SK-N-SH treated with all-trans-retinoic acid at 6 μM for 48 hours (cell line): ENCODE measurements around the gene VEPH1.

ENCODE experiments used
- ISL1 ChIP-seq: fragments of 250-450 bp; sonication (Bioruptor Pico); IDR thresholded peaks from 2 replicates; pipeline ENCODE4 v2.1.2; 2022; ENCODE audit warnings: mild to moderate bottlenecking, moderate library complexity
- OSR1 ChIP-seq: fragments of 250-450 bp; sonication (Bioruptor Pico); IDR thresholded peaks from 2 replicates; pipeline ENCODE4 v1.8.0; 2022; ENCODE audit warnings: moderate library complexity, mild to moderate bottlenecking, inconsistent platforms
- RARB ChIP-seq: fragments of 250-450 bp; sonication (Bioruptor Pico); IDR thresholded peaks from 2 replicates; pipeline ENCODE4 v1.8.0; 2021; ENCODE audit warnings: mild to moderate bottlenecking, moderate library complexity
- ZFP3 ChIP-seq: fragments of 250-450 bp; sonication (Bioruptor Pico); IDR thresholded peaks from 2 replicates; pipeline ENCODE4 v1.5.0; 2020; ENCODE audit warnings: mild to moderate bottlenecking, moderate library complexity
- ZNF8 ChIP-seq: fragments of 450-650 bp; formaldehyde crosslinking; IDR thresholded peaks from 2 replicates; pipeline ENCODE4 v1.5.0; 2020; ENCODE audit warnings: mild to moderate bottlenecking, moderate library complexity
- TF ChIP-seq, protein P1 (sequence below): fragments of 250-450 bp; sonication (Bioruptor Pico); IDR thresholded peaks from 2 replicates; pipeline ENCODE4 v1.5.1; 2020; ENCODE audit warnings: low read depth, mild to moderate bottlenecking, moderate library complexity
- TF ChIP-seq, protein P2 (sequence below): fragments of 250-450 bp; sonication (Bioruptor Pico); IDR thresholded peaks from 2 replicates; pipeline ENCODE4 v1.8.0; 2020; ENCODE audit warnings: mild to moderate bottlenecking, moderate library complexity, borderline replicate concordance
- TF ChIP-seq, protein P3 (sequence below): fragments of 250-450 bp; sonication (Bioruptor Pico); IDR thresholded peaks from 2 replicates; pipeline ENCODE4 v1.8.0; 2021; ENCODE audit warnings: low read depth, mild to moderate bottlenecking, moderate library complexity, borderline replicate concordance
- TF ChIP-seq, protein P4 (sequence below): fragments of 250-450 bp; sonication (Bioruptor Pico); IDR thresholded peaks from 2 replicates; pipeline ENCODE4 v1.5.0; 2020; ENCODE audit warnings: mild to moderate bottlenecking, moderate library complexity

DNA sequence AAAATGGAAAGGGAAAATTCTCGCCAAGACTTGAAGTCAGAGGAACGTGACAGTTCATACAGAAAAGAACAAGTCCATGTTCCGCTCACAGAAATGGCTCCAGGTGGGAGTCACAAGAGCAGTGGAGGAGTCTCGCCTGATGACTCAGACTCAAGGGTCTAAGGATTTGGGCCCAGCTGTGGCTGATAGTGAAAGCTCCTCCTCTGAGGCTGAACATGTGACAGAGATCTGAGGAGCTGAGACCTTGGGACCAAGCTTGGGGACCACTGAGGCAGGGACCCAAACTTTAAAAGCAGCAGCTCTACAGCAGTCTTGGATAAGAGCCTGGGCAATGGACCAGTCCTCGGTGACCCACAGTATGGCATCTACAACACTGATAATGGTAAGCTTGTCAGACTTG lies 9.3 kb upstream of the VEPH1 start:
- TF ChIP-seq, protein P1, sequence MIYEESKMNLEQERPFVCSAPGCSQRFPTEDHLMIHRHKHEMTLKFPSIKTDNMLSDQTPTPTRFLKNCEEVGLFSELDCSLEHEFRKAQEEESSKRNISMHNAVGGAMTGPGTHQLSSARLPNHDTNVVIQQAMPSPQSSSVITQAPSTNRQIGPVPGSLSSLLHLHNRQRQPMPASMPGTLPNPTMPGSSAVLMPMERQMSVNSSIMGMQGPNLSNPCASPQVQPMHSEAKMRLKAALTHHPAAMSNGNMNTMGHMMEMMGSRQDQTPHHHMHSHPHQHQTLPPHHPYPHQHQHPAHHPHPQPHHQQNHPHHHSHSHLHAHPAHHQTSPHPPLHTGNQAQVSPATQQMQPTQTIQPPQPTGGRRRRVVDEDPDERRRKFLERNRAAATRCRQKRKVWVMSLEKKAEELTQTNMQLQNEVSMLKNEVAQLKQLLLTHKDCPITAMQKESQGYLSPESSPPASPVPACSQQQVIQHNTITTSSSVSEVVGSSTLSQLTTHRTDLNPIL (CRISPR knock-in tag) = no peak
- TF ChIP-seq RARB (CRISPR knock-in tag) (no peak), ISL1 (CRISPR knock-in tag) (no peak), ZNF8 (CRISPR knock-in tag) (no peak), OSR1 (CRISPR knock-in tag) (no peak), ZFP3 (CRISPR knock-in tag) (no peak)
- TF ChIP-seq, protein P2, sequence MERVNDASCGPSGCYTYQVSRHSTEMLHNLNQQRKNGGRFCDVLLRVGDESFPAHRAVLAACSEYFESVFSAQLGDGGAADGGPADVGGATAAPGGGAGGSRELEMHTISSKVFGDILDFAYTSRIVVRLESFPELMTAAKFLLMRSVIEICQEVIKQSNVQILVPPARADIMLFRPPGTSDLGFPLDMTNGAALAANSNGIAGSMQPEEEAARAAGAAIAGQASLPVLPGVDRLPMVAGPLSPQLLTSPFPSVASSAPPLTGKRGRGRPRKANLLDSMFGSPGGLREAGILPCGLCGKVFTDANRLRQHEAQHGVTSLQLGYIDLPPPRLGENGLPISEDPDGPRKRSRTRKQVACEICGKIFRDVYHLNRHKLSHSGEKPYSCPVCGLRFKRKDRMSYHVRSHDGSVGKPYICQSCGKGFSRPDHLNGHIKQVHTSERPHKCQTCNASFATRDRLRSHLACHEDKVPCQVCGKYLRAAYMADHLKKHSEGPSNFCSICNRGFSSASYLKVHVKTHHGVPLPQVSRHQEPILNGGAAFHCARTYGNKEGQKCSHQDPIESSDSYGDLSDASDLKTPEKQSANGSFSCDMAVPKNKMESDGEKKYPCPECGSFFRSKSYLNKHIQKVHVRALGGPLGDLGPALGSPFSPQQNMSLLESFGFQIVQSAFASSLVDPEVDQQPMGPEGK (CRISPR knock-in tag) = no peak
- TF ChIP-seq, protein P3, sequence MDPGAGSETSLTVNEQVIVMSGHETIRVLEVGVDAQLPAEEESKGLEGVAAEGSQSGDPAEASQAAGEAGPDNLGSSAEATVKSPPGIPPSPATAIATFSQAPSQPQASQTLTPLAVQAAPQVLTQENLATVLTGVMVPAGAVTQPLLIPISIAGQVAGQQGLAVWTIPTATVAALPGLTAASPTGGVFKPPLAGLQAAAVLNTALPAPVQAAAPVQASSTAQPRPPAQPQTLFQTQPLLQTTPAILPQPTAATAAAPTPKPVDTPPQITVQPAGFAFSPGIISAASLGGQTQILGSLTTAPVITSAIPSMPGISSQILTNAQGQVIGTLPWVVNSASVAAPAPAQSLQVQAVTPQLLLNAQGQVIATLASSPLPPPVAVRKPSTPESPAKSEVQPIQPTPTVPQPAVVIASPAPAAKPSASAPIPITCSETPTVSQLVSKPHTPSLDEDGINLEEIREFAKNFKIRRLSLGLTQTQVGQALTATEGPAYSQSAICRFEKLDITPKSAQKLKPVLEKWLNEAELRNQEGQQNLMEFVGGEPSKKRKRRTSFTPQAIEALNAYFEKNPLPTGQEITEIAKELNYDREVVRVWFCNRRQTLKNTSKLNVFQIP (CRISPR knock-in tag) = no peak
- TF ChIP-seq, protein P4, sequence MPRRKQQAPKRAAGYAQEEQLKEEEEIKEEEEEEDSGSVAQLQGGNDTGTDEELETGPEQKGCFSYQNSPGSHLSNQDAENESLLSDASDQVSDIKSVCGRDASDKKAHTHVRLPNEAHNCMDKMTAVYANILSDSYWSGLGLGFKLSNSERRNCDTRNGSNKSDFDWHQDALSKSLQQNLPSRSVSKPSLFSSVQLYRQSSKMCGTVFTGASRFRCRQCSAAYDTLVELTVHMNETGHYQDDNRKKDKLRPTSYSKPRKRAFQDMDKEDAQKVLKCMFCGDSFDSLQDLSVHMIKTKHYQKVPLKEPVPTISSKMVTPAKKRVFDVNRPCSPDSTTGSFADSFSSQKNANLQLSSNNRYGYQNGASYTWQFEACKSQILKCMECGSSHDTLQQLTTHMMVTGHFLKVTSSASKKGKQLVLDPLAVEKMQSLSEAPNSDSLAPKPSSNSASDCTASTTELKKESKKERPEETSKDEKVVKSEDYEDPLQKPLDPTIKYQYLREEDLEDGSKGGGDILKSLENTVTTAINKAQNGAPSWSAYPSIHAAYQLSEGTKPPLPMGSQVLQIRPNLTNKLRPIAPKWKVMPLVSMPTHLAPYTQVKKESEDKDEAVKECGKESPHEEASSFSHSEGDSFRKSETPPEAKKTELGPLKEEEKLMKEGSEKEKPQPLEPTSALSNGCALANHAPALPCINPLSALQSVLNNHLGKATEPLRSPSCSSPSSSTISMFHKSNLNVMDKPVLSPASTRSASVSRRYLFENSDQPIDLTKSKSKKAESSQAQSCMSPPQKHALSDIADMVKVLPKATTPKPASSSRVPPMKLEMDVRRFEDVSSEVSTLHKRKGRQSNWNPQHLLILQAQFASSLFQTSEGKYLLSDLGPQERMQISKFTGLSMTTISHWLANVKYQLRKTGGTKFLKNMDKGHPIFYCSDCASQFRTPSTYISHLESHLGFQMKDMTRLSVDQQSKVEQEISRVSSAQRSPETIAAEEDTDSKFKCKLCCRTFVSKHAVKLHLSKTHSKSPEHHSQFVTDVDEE (CRISPR knock-in tag) = no peak
